Hematopoietic multipotent progenitor cell treated with erythropoietin and hydrocortisone succinate and interleukin-3 and kit ligand, for 6 days (in vitro differentiated cells): ENCODE results near the gene PRMT7.
A peak's percentile ranks its signal among the peaks of the same experiment; 100 is the strongest.

Experiments used
- DNase-seq: peaks from one replicate; pipeline ENCODE4 v3.0.0-alpha.2; 2015

The PRMT7 gene

DNA sequence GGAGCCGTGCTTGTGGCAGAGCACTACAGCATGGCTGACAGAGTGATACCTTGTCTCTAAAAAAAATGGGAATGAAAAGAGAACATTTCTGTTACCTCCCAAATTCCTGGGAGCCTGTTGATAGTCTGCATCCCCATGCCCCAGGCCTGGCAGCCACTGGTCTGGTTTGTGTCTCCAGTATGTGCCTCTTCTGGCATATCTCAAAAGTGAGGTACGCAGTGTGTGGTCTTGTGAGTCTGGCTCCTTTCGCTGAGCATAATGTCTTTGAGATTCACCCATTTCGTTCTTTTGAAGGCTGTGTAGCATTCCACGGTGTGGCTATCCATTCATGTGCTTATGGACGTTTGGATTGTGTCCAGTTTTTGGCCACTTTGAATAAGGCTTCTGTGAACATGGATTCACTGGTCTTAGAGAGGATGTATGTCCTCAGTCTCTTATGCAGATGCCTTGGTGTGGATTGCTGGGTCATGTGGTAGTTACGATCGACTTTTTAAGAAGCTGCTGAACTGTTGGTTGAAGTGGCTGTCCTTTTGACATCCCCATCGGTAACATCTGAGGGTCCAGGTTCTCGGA is 39.1 kb downstream of the PRMT7 start:
- DNase-seq = no peak

DNA sequence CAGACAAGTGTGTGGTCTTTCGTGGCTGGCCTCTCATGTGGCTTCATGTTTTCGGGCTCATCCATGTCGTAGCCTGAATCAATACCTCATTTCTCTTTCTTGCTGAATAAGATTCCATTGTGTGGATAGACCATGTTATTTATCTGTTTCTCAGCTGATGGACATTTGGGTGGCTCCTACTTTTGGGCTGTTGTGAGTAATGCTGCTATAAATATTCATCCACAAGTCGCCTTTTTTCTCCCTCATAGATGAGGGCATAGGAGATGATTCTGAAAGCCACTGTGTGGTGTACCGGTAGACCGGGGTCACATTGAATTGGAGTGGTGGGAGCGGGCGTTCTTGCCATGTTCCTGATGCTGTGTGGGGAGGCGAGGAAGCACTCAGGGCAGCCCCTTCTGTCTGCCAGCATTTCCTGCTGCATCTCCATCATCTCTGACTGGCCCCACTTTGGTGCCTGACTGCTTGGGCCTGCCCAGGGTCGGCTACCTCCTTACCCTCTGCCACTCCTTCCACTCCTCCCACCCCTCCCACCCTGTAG is 40.1 kb downstream of the PRMT7 start:
- DNase-seq = no peak

DNA sequence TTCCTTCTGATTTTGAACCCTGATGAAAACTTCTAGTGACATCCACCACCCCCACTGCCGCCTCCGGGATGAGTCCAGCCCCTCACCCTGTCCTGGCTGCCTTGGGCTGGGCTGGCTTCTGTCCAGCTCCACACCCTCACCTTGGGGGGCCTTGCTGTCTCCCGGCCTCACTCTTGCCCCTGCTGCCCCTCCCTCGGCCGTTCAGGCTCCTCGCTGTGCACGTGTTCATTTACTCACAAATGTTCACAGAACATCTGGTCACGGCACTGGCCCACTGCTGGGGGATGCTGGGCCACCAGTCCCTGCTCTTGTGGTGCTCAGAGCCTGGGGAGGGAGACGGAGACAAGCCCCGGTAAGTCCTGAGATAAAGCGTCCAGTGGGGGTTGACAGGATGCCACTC is 40.6 kb downstream of the PRMT7 start:
- no peak for DNase-seq

DNA sequence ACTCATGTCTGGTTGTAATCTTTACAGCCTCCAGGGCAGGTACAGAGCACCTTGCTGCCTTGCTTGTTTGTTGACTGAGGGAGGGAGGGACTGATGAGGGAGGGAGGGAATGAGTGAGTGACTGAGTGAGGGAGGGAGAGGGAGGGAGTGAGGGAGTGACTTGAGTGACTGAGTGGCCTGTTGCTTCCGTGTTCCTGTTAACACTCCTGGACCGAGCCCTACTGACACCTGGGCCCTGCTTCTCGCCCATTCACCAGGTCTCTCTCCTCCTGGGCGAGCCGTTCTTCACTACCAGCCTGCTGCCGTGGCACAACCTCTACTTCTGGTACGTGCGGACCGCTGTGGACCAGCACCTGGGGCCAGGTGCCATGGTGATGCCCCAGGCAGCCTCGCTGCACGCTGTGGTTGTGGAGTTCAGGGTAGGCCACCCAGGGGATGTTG is 41.2 kb downstream of the PRMT7 start:
- DNase-seq = no peak

DNA sequence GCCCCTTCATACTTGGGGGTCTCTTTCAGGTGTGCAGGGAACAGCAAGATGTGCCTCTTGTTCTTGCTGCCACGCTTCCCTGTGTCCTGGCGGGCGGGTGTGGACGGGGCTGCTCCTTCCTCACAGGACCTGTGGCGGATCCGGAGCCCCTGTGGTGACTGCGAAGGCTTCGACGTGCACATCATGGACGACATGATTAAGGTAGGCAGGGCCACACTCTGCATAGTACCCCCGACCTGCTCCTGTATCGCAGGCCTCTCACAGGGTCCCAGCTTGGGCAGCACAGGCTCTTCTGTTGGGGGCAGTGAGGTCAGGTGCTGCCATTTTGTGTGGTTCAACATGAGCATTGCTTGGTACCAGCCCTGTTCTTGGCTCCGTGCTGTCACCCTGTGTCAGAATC is 42.5 kb downstream of the PRMT7 start:
- DNase-seq = no peak

DNA sequence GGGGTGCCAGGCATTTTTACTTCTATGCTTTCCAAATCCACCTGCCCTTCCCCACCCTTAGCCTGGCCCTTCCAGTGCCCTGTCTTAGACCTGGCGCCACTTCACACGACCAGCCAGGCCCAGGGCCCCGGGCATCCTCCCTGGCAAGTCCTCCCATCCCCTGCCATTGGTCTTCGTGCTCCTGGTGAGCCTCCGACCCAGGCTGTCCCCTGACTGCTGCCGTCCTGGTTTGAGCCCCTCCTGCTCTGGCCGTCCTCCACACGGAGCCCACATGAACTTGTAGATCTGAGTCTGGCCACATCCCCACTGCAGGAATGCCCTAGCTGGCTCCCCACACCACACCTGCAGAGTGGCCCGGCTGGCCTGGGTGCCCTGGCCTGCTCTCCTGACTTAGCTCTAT is 44.0 kb downstream of the PRMT7 start:
- no peak for DNase-seq

DNA sequence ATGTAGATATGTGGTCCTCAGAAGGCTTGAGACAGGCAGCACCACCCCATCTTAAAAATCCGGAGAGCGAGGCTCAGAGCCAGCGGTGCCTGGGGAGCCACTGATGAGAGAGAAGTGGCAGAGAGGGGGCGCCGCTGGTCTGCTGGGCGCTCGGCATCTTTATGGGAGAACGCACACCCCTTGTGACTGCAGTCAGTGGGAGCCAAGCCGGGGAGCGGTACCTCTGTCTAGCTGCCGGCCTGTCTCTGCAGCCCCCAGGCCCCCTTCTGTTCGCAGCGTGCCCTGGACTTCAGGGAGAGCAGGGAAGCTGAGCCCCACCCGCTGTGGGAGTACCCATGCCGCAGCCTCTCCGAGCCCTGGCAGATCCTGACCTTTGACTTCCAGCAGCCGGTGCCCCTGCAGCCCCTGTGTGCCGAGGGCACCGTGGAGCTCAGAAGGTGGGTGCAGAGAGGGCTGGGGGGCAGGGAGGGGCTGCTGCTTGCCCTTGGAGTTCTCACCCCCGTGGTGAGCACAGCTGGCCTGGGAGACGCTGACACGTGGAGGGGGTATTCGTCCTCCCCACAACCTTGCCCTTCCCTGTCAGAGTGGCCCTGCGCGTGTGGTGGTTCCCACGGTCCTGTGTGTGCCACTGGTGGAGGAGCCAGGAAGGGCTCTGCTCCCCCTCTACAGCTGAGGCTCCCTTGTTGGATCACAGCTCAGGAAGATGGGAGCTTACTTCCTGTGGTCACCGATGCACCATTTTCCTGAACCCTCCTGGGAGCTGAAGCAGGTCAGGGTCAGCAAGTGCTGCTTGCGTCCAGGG is 44.8 kb downstream of the PRMT7 start:
- DNase-seq = no peak

DNA sequence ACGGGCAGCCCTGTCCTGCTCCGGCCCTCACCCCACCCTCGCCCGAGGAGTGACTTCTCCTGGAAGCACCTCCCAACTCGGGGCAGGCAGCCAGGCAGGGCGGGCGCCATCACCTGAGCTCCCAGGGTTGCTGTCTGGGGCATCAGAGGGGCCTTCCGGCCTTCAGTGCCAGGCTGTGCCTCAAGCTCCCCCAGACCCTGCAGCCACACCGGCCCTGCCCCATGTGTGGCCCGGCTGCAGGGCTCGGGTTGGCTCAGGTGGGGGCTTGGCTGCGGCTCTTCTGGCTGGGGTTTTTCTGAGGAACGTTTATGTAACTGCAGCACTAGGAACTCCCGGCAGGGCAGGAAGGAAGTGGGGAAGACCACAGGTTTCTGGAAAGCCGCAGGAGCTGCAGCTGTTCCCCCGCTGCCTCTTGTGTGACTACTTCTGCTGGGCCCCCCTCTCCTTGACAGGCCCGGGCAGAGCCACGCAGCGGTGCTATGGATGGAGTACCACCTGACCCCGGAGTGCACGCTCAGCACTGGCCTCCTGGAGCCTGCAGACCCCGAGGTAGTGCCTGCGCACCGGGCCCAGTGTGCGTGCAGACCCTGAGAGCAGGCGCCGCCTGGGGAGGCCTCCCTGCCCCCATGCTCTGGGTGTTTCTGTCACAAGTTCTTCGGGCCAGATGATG is 45.6 kb downstream of the PRMT7 start:
- DNase-seq = peak; percentile 80

DNA sequence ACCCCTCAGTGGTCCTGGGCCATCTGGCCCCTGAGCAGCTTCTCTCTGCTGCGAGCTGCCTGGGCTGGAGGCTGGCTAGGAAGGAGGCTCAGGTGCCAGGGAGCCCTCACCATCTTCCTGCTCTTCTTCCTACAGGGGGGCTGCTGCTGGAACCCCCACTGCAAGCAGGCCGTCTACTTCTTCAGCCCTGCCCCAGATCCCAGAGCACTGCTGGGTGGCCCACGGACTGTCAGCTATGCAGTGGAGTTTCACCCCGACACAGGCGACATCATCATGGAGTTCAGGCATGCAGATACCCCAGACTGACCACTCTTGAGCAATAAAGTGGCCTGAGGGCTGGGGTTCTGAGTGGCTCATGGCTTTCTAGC is 46.1 kb downstream of the PRMT7 start:
- DNase-seq = no peak

DNA sequence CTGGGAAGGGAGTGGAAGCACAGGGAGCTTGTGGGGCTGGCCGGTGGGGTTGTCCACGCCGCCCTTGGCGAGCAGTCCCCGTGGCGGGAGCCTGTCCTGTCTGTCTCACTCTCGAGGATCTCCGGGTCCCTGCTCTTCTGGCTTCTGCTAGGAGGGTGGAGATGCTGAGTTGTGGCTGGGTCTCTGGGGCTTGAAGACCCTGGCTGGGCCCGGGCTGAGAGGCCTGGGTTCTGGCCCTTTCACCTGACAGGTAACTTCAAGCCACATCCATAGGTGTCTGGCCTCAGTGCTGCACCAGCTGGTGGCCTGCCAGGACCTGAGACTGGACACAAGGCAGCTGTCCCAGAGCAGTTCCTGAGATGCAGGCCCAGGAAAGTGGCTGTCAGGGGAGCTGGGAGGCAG is 46.7 kb downstream of the PRMT7 start:
- DNase-seq = no peak

DNA sequence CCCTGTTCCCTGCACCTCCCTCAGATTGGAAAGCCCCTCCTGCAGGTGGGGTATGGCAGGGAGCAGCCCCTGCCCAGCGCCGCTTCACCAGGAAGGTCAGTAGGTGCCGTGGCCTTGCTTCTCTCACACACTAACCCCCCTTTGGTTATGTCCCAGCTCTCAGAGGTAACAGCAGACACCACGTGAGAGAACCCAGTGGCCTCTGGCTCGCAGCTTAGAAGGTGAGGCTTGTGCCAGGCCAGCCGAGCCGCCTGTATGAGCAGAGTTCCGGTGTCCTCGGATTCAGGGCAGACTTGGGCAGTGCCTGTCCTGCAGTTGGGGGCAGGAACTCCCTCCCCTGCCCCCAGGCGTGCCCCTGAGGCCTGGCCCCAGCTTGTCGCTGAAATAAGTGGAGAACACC is 47.1 kb downstream of the PRMT7 start:
- DNase-seq = no peak

DNA sequence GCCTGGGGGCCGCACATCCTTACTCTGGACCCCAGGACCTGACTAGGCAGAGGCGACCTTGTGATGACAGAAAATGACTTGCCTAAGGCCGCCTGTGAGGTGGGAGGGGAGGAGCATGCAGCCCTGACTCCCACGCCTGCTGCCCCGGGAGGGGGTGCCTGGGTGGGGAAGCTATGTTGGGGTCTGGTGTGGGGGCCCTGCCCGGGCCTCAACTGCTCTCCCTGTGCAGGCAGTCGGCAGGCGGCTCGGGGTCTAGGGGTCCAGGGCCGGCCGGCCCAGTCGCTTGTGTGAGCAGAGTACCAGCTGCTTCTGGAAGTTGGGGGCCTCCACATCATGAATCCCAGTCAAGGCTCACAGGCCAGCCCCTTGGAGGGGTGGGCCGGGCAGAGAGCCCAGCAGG is 48.1 kb downstream of the PRMT7 start:
- no peak for DNase-seq

DNA sequence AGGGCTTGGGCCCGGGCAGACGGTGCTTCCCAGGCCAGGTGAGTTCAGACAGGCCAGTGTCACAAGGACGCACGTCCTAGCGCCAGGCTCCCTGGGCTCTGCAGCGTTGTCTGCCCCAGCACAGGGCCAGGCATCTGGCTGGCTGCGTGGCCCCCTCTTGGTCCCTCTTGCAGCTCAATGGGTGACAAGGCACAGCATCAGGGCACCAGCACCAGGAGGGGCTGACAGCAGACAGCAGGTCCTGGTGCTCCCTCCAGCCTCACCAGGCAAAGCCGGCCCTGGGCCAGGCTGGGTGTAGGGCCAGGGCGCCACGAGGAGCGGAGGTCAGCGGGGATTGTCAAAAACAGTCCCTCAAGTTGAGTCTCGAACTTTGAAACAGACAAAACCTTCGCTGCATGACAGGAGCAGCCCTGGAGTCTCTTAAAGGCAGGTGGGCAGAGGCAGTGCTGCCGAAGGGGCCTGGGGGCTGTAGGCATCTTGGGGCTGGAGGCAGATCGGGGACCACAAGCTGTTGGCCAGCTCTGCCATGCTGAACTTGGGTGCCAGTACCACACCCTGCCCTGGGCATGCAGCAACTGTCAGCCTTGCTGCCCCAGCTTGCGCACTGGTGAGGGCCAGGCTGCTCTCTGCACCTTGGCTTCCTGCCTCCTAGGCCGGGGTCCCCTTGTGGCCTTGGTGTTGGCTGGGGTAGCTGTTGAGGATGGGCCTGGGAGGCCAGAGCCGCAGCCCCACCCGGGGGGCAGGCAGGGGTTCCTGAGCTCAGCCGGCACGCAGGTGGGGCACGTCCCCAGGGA is 48.8 kb downstream of the PRMT7 start:
- DNase-seq = no peak

DNA sequence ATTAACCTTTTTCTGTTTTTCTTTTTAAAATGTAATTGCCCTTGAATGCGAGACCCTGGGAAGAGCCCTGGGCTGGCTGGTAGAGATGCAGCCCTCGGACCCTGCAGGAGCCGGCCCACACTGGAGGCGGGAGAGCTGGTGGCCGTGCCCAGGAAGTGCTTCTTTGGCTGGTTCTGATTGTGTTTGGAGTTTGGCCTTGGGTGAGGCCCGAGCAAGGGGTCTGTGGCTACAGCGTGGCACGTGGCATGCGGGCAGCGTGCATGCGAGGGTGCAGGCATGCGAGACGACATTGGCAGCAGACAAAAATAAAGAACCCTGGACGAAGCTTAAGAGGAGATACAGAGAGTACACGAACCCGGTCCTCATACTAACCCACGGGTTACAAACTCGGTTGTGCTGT is 49.7 kb downstream of the PRMT7 start:
- DNase-seq = no peak

DNA sequence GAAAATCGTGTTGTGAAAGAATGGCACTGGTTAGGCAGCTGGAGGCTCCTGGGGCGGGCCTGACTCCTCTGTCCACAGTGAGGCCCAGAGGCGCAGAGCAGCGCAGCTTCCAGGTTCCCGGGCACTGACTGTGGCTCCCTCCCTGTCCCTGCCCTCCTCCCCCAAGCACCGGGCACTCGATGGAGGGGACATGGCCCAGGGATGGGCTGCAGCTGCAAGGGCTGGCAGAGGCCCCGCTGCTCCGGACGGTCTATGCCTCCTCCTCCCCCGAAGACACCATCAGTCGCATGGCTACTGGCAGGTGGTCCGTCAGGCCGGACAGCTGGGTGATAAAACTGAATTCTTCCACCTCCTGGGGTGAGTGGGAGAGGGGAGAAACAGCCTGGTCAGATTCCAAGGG is 50.1 kb downstream of the PRMT7 start:
- DNase-seq = no peak

DNA sequence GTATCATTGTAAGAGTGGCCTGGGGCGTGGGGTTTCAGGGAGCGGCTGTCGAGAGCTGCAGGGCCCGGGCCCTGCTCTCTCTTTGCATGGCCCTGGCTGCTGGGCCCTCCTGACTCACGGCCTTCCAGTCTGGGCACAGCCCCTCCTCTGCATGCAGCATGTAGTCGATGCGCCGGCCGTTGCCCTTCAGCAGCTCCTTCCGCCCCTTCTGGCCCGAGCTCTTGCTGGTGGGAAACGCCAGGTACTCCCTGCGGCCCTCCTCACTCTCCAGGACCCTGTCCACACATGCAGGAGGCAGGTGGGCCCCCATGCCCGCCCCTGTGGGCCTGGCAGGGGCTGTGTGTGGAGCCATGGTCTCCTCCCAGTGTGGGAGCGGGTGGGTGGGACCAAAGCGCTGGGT is 50.7 kb downstream of the PRMT7 start:
- no peak for DNase-seq

DNA sequence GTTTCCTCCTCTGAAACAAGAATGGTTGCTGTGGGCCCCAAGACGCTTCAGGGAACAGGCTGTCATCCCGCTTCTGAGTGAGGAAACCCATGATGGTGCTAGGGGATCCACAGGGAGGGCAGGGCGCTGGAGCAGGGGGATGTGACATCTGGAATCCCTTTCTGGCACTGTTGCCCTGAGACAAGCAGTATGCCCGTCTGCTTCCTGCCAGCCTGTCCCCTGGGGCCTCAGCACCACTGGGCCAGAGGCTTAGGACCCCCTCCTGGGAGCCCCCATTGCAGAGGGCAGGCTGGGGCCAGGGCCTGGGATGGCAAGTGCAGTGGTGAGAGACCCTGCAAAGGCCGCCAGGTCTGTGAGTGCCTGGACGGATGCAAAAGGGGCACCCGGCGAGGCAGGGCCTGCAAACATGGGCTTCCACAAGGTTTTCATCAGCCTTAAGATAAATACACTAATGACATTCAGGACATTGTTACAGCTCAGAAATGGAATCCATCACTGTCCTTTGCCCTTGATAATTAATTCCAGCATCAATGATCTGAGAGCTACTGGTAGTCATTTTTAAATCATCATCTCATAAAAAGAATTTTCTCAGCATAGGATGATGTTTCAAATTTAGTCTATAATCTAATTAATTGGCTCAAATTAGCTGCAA is 51.6 kb downstream of the PRMT7 start:
- DNase-seq = no peak

DNA sequence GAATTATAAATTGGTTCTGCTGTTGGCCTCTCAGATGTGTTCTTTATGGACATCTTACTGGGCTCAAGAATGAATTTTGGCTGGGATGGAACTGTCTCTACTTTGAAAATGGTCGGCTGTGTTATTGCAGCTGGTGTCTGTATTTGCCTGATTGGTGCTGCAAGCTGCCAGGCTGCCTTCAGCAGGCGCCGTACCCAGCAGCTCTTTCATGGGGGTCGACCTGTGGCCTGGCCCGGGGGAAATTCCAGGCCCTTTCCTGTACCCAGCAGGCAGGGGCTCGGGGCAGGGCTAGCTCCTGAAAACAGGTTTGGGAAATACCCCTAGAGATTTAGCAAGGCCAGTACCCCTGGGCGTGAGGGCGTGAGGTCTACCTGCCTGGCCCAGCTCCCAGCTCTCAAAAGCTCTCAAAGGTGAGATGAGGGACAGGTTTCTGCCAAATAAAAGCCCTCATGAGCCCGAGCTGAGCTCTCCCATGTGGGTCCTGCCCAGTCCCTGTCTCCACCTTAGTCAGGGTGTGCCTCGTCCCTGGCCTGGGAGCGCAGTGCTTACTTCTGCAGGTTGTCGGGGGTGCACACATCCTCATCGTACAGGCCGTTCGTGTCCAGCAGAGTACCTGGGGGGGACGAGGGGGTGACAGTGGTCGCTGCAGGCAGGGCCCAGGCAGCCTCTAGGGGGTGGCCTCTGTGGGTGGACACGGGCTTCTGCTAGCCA is 52.3 kb downstream of the PRMT7 start:
- DNase-seq = no peak

DNA sequence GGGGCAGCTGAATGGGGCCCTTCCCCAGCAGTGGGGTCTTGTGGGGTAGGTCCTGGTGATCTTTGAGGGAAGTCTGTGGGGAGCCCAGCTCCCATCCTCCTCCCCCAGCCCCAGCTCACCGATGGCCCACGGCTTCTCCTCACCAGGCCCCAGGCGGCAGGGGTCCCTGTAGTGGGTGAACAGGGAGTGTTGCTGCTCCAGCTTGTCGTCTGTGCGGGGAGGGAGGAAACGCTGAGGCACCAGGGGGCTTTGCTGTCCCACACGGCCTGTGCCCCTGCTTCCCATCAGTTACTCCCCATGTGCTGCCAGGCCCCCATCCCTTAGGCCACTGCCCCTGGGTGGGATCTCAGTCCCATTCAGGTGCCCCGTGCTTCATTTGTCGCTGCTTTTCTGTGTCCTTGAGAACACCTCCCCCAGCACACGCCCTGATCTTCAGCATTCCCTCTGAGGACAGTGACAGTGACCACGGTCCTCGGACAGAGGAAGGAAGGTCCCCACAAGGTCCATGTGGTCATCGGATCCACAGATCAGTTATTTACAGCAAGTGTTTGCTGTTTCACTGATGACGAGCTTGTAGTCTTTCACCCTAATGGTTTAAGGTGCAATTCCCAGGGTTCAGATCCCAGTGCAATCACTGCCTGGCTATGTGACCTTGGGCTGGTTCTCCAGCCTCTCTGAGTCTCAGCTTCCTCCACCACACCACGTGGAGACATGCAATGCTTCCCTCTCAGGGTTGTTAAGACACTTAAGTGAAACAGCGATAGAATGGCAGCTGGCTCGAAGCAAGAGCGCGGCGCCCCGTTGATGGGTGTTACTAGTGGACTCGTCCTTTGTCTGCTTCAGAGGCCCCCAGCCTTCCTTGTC is 53.1 kb downstream of the PRMT7 start:
- no peak for DNase-seq

DNA sequence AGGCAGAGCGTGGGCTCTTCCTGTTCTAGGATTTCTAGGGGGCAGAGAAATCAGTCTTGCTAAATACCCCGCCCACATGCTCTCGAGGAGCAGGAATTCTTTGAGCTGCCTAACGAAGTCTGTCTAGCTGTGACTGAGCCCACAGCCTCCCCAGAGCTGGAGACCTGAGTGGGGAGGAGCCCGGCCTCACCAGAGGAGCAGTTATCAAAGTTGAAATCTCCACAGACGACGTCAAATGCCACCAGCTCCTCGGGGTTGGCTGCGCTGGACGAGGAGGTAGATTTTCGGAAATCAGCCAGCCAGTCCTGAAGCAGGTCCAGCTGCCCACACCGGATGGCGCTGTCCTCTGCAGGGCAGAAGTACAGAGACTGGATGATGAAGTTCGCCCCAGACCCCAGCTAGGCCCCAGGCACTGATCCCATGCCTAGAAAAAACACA is 53.8 kb downstream of the PRMT7 start:
- no peak for DNase-seq
